Astrocyte (in vitro differentiated cells and primary cell): ENCODE measurements around the gene USP6NL. TPM values are rescaled to one million over a fixed set of nuclear protein-coding genes. Genes with fewer than 3 reads are reported as not detected.
A peak's percentile ranks its signal among the peaks of the same experiment; 100 is the strongest.

ENCODE experiments used
- DNase-seq: peaks from one replicate; pipeline ENCODE4 v3.0.0-alpha.2; 2010; ENCODE audit warnings: low read depth
- FAIRE-seq: peaks from 2 replicates; lab custom pipeline; 2011; peaks lifted over from hg19 to GRCh38; lab: Jason Lieb, UNC
- H2AFZ ChIP-seq: 2 replicates; pipeline ENCODE4 v1.6.0; 2012; ENCODE audit warnings: low read depth, low read length, inconsistent platforms
- H3K27ac ChIP-seq: 2 replicates; pipeline ENCODE4 v1.5.1; 2011; ENCODE audit warnings: low read depth, low read length, inconsistent platforms
- H3K27me3 ChIP-seq: 2 replicates; pipeline ENCODE4 v1.6.0; 2011; ENCODE audit warnings: low read length, inconsistent platforms; ENCODE audit not compliant: insufficient read depth
- H3K36me3 ChIP-seq: 2 replicates; pipeline ENCODE4 v1.5.1; 2011; ENCODE audit warnings: low read length, inconsistent platforms; ENCODE audit not compliant: insufficient read depth
- H3K4me1 ChIP-seq: 2 replicates; pipeline ENCODE4 v1.5.1; 2011; ENCODE audit warnings: low read length, inconsistent platforms; ENCODE audit not compliant: insufficient read depth
- H3K4me2 ChIP-seq: 2 replicates; pipeline ENCODE4 v1.6.0; 2012; ENCODE audit warnings: low read length, inconsistent platforms
- H3K4me3 ChIP-seq: 2 replicates; pipeline ENCODE4 v1.5.1; 2011; ENCODE audit warnings: low read depth, mild to moderate bottlenecking, low read length, inconsistent platforms; ENCODE audit not compliant: insufficient read depth
- H3K79me2 ChIP-seq: 2 replicates; pipeline ENCODE4 v1.6.0; 2012; ENCODE audit warnings: mild to moderate bottlenecking, low read length, inconsistent platforms; ENCODE audit not compliant: insufficient read depth
- H3K9ac ChIP-seq: 2 replicates; pipeline ENCODE4 v1.6.0; 2012; ENCODE audit warnings: mild to moderate bottlenecking, low read length, inconsistent platforms
- H3K9me3 ChIP-seq: 2 replicates; pipeline ENCODE4 v1.5.1; 2012; ENCODE audit warnings: low read depth, mild to moderate bottlenecking, low read length, inconsistent platforms; ENCODE audit not compliant: insufficient read depth
- H4K20me1 ChIP-seq: 2 replicates; pipeline ENCODE4 v1.6.0; 2012; ENCODE audit warnings: low read length, inconsistent platforms; ENCODE audit not compliant: insufficient read depth
- H3K27ac Mint-ChIP-seq: one replicate; pipeline ENCODE4 v1.8.0; 2021; ENCODE audit warnings: mild to moderate bottlenecking, mixed read lengths; ENCODE audit not compliant: unreplicated experiment
- H3K27me3 Mint-ChIP-seq: one replicate; pipeline ENCODE4 v1.8.0; 2021; ENCODE audit warnings: low read depth, mixed read lengths; ENCODE audit not compliant: unreplicated experiment
- H3K36me3 Mint-ChIP-seq: one replicate; pipeline ENCODE4 v1.8.0; 2021; ENCODE audit warnings: low read depth, mixed read lengths; ENCODE audit not compliant: unreplicated experiment
- H3K4me1 Mint-ChIP-seq: one replicate; pipeline ENCODE4 v1.8.0; 2021; ENCODE audit warnings: low read depth, mixed read lengths; ENCODE audit not compliant: unreplicated experiment
- H3K4me3 Mint-ChIP-seq: one replicate; pipeline ENCODE4 v1.8.0; 2021; ENCODE audit warnings: mild to moderate bottlenecking, moderate library complexity, mixed read lengths; ENCODE audit not compliant: unreplicated experiment
- H3K9me3 Mint-ChIP-seq: one replicate; pipeline ENCODE4 v1.8.0; 2021; ENCODE audit warnings: mild to moderate bottlenecking, mixed read lengths; ENCODE audit not compliant: unreplicated experiment
- CTCF ChIP-seq: IDR thresholded peaks from 2 replicates; pipeline ENCODE4 v1.5.1; 2011; ENCODE audit warnings: low read depth, mild to moderate bottlenecking, inconsistent platforms, low read length, moderate library complexity; ENCODE audit not compliant: insufficient read depth
- EZH2 ChIP-seq: IDR thresholded peaks from 2 replicates; pipeline ENCODE4 v1.6.1; 2012; ENCODE audit warnings: mild to moderate bottlenecking, low read length, inconsistent platforms; ENCODE audit not compliant: insufficient read depth
- total RNA-seq: library from RNA; stranded (reverse); gene quantifications from 2 replicates; pipeline ENCODE4 v1.2.1, GENCODE V29; 2021

Gene USP6NL
- total RNA-seq, 1 donor from 2014 or later, result 16.6 TPM

GRCh38 chr10:11576092-11576809 is 35.2 kb downstream of the USP6NL start:
- Histone ChIP-seq H3K4me1 (no peaks in the 10 kb centered on the region), H2AFZ (no peak overlapping the region), H3K36me3 (no peaks in the 10 kb centered on the region), H3K4me2 (no peak overlapping the region), H3K9ac (no peak overlapping the region), H3K79me2 (peaks cover 46% of the 10 kb centered on the region), H3K27ac (no peak overlapping the region), H4K20me1 (peaks cover 48% of the 10 kb centered on the region), H3K27me3 (no peaks in the 10 kb centered on the region), H3K4me3 (no peak overlapping the region), H3K9me3 (no peaks in the 10 kb centered on the region)
- Mint-ChIP-seq H3K36me3 (no peaks in the 10 kb centered on the region), H3K9me3 (no peaks in the 10 kb centered on the region), H3K27me3 (no peaks in the 10 kb centered on the region), H3K27ac (no peak overlapping the region), H3K4me3 (no peak overlapping the region), H3K4me1 (peaks cover 5% of the 10 kb centered on the region)
- no peak for DNase-seq
- FAIRE-seq, result no peak
- no peak for TF ChIP-seq CTCF
- TF ChIP-seq EZH2, result no peak

- DNase-seq, result peak; percentile 23
Measured at GRCh38 chr10:11573497-11573896, 38.0 kb downstream of the USP6NL start.

More at GRCh38 chr10:11573497-11573896, 38.0 kb downstream of the USP6NL start:
- Histone ChIP-seq H3K9ac (no peak overlapping the region), H4K20me1 (peaks cover 38% of the 10 kb centered on the region), H3K36me3 (no peaks in the 10 kb centered on the region), H3K4me1 (no peaks in the 10 kb centered on the region), H2AFZ (no peak overlapping the region), H3K4me3 (no peak overlapping the region), H3K27ac (no peak overlapping the region), H3K4me2 (peak overlapping the region; percentile 4), H3K27me3 (no peaks in the 10 kb centered on the region), H3K79me2 (peaks cover 34% of the 10 kb centered on the region), H3K9me3 (no peaks in the 10 kb centered on the region)
- Mint-ChIP-seq H3K27ac (no peak overlapping the region), H3K4me3 (no peak overlapping the region), H3K9me3 (no peaks in the 10 kb centered on the region), H3K36me3 (no peaks in the 10 kb centered on the region), H3K27me3 (no peaks in the 10 kb centered on the region), H3K4me1 (peaks cover 5% of the 10 kb centered on the region)
- TF ChIP-seq EZH2, result no peak
- no peak for TF ChIP-seq CTCF
- no peak for FAIRE-seq
